Natural killer cell (primary cell): ENCODE results near the gene PNKD. TPM values are rescaled to one million over a fixed set of nuclear protein-coding genes. Genes with fewer than 3 reads are reported as not detected.

ENCODE experiments used
- ATAC-seq, 3 donors: fragments of 150-1000 bp in 2 of 3; fragments of 200-7000 bp in 1 of 3; cut with Tn5 transposase; 1 replicate in 1 of 3; 2 replicates in 2 of 3; pipeline ENCODE4 v1.10.0; 2021; ENCODE audit warnings: mild to moderate bottlenecking in 2 of 3, moderate library complexity in 2 of 3
- DNase-seq, 2 donors: peaks; one replicate each; pipeline versions ENCODE4 v3.0.0 to v3.0.0-alpha.2; 2013 to 2021; ENCODE audit warnings: mixed read lengths in 1 of 2
- H3K27ac ChIP-seq: one replicate; pipeline ENCODE4 v1.5.1; 2013; ENCODE audit warnings: mild to moderate bottlenecking, low read length
- H3K27me3 ChIP-seq: one replicate; pipeline ENCODE4 v1.6.1; 2013; ENCODE audit warnings: low read length; ENCODE audit not compliant: control insufficient read depth, insufficient read depth
- H3K36me3 ChIP-seq: one replicate; pipeline ENCODE4 v1.6.1; 2013; ENCODE audit warnings: low read length; ENCODE audit not compliant: control insufficient read depth, insufficient read depth
- H3K4me1 ChIP-seq: one replicate; pipeline ENCODE4 v1.6.1; 2013; ENCODE audit warnings: low read length; ENCODE audit not compliant: control insufficient read depth, insufficient read depth
- H3K4me3 ChIP-seq: one replicate; pipeline ENCODE4 v1.5.1; 2013; ENCODE audit warnings: low read length
- H3K9me3 ChIP-seq: one replicate; pipeline ENCODE4 v1.6.1; 2013; ENCODE audit warnings: low read length; ENCODE audit not compliant: control insufficient read depth, insufficient read depth
- H3K27ac Mint-ChIP-seq, 2 donors: one replicate each; pipeline ENCODE4 v1.8.0; 2022; ENCODE audit warnings: mild to moderate bottlenecking in 2 of 2, mixed read lengths in 2 of 2, moderate library complexity in 1 of 2
- H3K27me3 Mint-ChIP-seq, 2 donors: one replicate each; pipeline ENCODE4 v1.8.0; 2022; ENCODE audit warnings: low read depth in 2 of 2, mixed read lengths in 2 of 2
- H3K36me3 Mint-ChIP-seq: one replicate; pipeline ENCODE4 v1.8.0; 2022; ENCODE audit warnings: mixed read lengths
- H3K4me1 Mint-ChIP-seq, 2 donors: one replicate each; pipeline ENCODE4 v1.8.0; 2022; ENCODE audit warnings: mixed read lengths in 2 of 2
- H3K4me3 Mint-ChIP-seq: one replicate; pipeline ENCODE4 v1.8.0; 2022; ENCODE audit warnings: mild to moderate bottlenecking, moderate library complexity, mixed read lengths
- H3K9me3 Mint-ChIP-seq, 2 donors: one replicate each; pipeline ENCODE4 v1.8.0; 2022; ENCODE audit warnings: mixed read lengths in 2 of 2
- CTCF ChIP-seq: fragments of 200-600 bp; IDR thresholded peaks from one replicate; pipeline ENCODE4 v1.8.0; 2022; ENCODE audit warnings: antibody characterized with exemption
- WGBS: methylation state at CpG from one replicate; pipeline ENCODE4 v1.1.7; 2013; ENCODE audit warnings: missing lambda C conversion rate; ENCODE audit not compliant: insufficient coverage; 5-methylcytosine and 5-hydroxymethylcytosine counted together
- intact Hi-C: fragments of 100-400 bp; cut with micrococcal nuclease; formaldehyde crosslinking; loops from one replicate; pipeline ENCODE4 v1.14.2; 2022
- total RNA-seq, 4 donors: library from RNA; stranded (reverse); fragments of 120-200 nt in 1 of 4; gene quantifications; one replicate each; pipeline versions ENCODE4 v1.2.3 to v1.2.4, GENCODE V29; 2013 to 2022

Gene PNKD
- total RNA-seq, 3 donors from 2014 or later (not counting 1 experiment from before 2014, with no cell fraction given) = 18.8 to 21.3 (median 18.9) TPM

DNA sequence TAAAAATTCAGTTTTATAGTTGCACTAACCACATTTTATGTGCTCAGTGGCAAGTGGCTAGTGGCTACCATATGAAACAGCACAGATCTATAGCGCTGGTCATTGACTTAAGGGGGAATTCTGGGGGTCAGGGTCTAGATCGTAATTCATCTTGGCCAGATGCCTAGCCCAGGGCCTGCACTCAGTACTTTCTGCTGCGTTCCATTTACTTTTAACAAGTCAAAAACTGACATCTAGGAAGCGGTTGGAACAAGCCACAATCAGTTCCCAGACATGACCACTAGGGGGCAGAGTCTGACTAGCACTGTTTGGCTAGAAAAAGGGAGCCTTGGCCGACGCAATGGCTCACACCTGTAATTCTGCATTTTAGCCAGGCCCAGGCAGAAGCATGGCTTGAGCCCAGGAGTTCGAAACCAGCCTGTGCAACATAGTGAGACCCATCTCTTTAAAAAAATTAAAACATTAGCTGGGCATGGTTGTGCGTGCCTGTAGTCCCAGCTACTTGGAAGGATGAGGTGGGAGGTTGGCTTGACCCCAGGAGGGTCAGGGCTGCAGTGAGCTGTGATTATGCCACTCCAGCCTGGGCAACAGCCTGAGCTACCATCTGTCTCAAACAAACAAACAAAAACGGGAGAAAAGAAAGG is 31.0 kb downstream of the PNKD start:
- Mint-ChIP-seq H3K27me3 (no peaks in the 10 kb centered on the region), H3K9me3 (no peaks in the 10 kb centered on the region), H3K36me3 (no peaks in the 10 kb centered on the region), H3K4me1 (peaks cover 7% of the 10 kb centered on the region in 2 donors), H3K27ac (peak overlapping the region; percentile 45 to 51), H3K4me3 (no peak overlapping the region)
- peak; percentile 92 for TF ChIP-seq CTCF
- Histone ChIP-seq H3K27me3 (no peaks in the 10 kb centered on the region), H3K4me1 (peaks cover 7% of the 10 kb centered on the region), H3K27ac (no peak overlapping the region), H3K9me3 (no peaks in the 10 kb centered on the region), H3K4me3 (no peak overlapping the region), H3K36me3 (no peaks in the 10 kb centered on the region)
- peak; percentile 78 to 94 for DNase-seq
- 8% methylated on average over 8 of the region's 9 CpGs for WGBS
- ATAC-seq = peak; percentile 97 to 99 (median 98)
- intact Hi-C loops = loop anchor here (1.0 to 2.0 kb wide), 6 partner anchors 14 to 347 kb away; partner anchors contain the start of gene CATIP

GRCh38 chr2:218305383-218305782 is 35.1 kb downstream of the PNKD start:
- H3K9me3 ChIP-seq = no peaks in the 10 kb centered on the region
- H3K27ac Mint-ChIP-seq = no peak overlapping the region

GRCh38 chr2:218306184-218306920 is 36.0 kb downstream of the PNKD start:
- Mint-ChIP-seq H3K4me3 (no peak overlapping the region), H3K4me1 (peaks cover 3% of the 10 kb centered on the region in 2 donors), H3K36me3 (no peaks in the 10 kb centered on the region), H3K27ac (no peak overlapping the region), H3K27me3 (peaks cover 0 to 3% of the 10 kb centered on the region in 2 donors), H3K9me3 (no peaks in the 10 kb centered on the region)
- ATAC-seq (no peak), DNase-seq (no peak)
- intact Hi-C loops = no loop called here
- 93% methylated on average over 9 of the region's 9 CpGs for WGBS
- Histone ChIP-seq H3K4me3 (no peak overlapping the region), H3K27ac (no peak overlapping the region), H3K36me3 (no peaks in the 10 kb centered on the region), H3K9me3 (no peaks in the 10 kb centered on the region), H3K4me1 (peaks cover 3% of the 10 kb centered on the region), H3K27me3 (no peaks in the 10 kb centered on the region)
- no peak for TF ChIP-seq CTCF

More at GRCh38 chr2:218305383-218305782, 35.1 kb downstream of the PNKD start:
- H3K4me1 ChIP-seq = peaks cover 7% of the 10 kb centered on the region
- ATAC-seq (no peak), DNase-seq (no peak)
- Mint-ChIP-seq H3K36me3 (no peaks in the 10 kb centered on the region), H3K27me3 (peaks cover 0 to 3% of the 10 kb centered on the region in 2 donors), H3K4me3 (no peak overlapping the region), H3K9me3 (no peaks in the 10 kb centered on the region), H3K4me1 (peaks cover 7% of the 10 kb centered on the region in 2 donors)
- intact Hi-C loops = no loop called here
- no peak overlapping the region for H3K27ac ChIP-seq
- TF ChIP-seq CTCF = no peak
- 87% methylated on average over 4 of the region's 5 CpGs for WGBS
- no peaks in the 10 kb centered on the region for H3K36me3 ChIP-seq
- H3K4me3 ChIP-seq = no peak overlapping the region
- no peaks in the 10 kb centered on the region for H3K27me3 ChIP-seq
